Measurements from ENCODE around the gene EN1. TPM values are rescaled to one million over a fixed set of nuclear protein-coding genes. Genes with fewer than 3 reads are reported as not detected.
A peak's percentile ranks its signal among the peaks of the same experiment; 100 is the strongest.

Gene EN1
- total RNA-seq, 1 donor from 2014 or later: 0.15 TPM

GRCh38 chr2:118837067-118837466 lies 10.4 kb downstream of the EN1 start:
- no peak for DNase-seq
- no peak overlapping the region for H3K27ac ChIP-seq
- no peak for TF ChIP-seq CTCF (IDR thresholded peaks at IDR 0.05)
- no peak for ATAC-seq
- no peaks in the 10 kb centered on the region for H3K9me3 ChIP-seq
- H3K4me1 ChIP-seq: peaks cover 24% of the 10 kb centered on the region
- H3K27me3 ChIP-seq (ENCODE audit: low read depth): peaks cover 99% of the 10 kb centered on the region
- intact Hi-C loops (cut with DNase I): no loop called here
- no peaks in the 10 kb centered on the region for H3K36me3 ChIP-seq
- no peak overlapping the region for H3K4me3 ChIP-seq

- peaks cover 99% of the 10 kb centered on the region for H3K27me3 ChIP-seq (ENCODE audit: low read depth)
Observed at GRCh38 chr2:118836411-118836930, 11.0 kb downstream of the EN1 start.

GRCh38 chr2:118835746-118836410 lies 11.6 kb downstream of the EN1 start:
- H3K36me3 ChIP-seq: no peaks in the 10 kb centered on the region
- DNase-seq (no peak), ATAC-seq (peak in 1 of 2 donors; percentile 47)
- TF ChIP-seq CTCF (IDR thresholded peaks at IDR 0.05): no peak
- intact Hi-C loops (cut with DNase I): no loop called here
- peaks cover 99% of the 10 kb centered on the region for H3K27me3 ChIP-seq (ENCODE audit: low read depth)
- peaks cover 17% of the 10 kb centered on the region for H3K4me1 ChIP-seq
- H3K4me3 ChIP-seq: peak overlapping the region; percentile 50
- no peaks in the 10 kb centered on the region for H3K9me3 ChIP-seq
- no peak overlapping the region for H3K27ac ChIP-seq

More at GRCh38 chr2:118836411-118836930, 11.0 kb downstream of the EN1 start:
- no peak for DNase-seq
- Histone ChIP-seq H3K4me1 (peaks cover 18% of the 10 kb centered on the region), H3K27ac (no peak overlapping the region), H3K4me3 (peak overlapping the region; percentile 50), H3K36me3 (no peaks in the 10 kb centered on the region), H3K9me3 (no peaks in the 10 kb centered on the region)
- no peak for ATAC-seq
- intact Hi-C loops (cut with DNase I): no loop called here
- no peak for TF ChIP-seq CTCF (IDR thresholded peaks at IDR 0.05)

GRCh38 chr2:118834901-118835745 lies 12.3 kb downstream of the EN1 start:
- ATAC-seq: peak in 1 of 2 donors; percentile 31
- Histone ChIP-seq H3K4me1 (peaks cover 17% of the 10 kb centered on the region), H3K9me3 (no peaks in the 10 kb centered on the region), H3K27ac (no peak overlapping the region), H3K27me3 (ENCODE audit: low read depth) (peaks cover 99% of the 10 kb centered on the region), H3K36me3 (no peaks in the 10 kb centered on the region), H3K4me3 (peak overlapping the region; percentile 50)
- TF ChIP-seq CTCF (IDR thresholded peaks at IDR 0.05): no peak
- no peak for DNase-seq
- intact Hi-C loops (cut with DNase I): no loop called here

GRCh38 chr2:118834440-118834810 lies 13.0 kb downstream of the EN1 start:
- no peaks in the 10 kb centered on the region for H3K36me3 ChIP-seq
- no peaks in the 10 kb centered on the region for H3K9me3 ChIP-seq
- intact Hi-C loops (cut with DNase I): no loop called here
- H3K4me3 ChIP-seq: no peak overlapping the region
- H3K27me3 ChIP-seq (ENCODE audit: low read depth): peaks cover 99% of the 10 kb centered on the region
- H3K27ac ChIP-seq: no peak overlapping the region
- no peak for TF ChIP-seq CTCF (IDR thresholded peaks at IDR 0.05)
- ATAC-seq: no peak
- DNase-seq: no peak
- peaks cover 17% of the 10 kb centered on the region for H3K4me1 ChIP-seq

Measured in lower lobe of right lung (tissue), 2 donors.